ENCODE results near the gene STAM2.

STAM2 gene

DNA sequence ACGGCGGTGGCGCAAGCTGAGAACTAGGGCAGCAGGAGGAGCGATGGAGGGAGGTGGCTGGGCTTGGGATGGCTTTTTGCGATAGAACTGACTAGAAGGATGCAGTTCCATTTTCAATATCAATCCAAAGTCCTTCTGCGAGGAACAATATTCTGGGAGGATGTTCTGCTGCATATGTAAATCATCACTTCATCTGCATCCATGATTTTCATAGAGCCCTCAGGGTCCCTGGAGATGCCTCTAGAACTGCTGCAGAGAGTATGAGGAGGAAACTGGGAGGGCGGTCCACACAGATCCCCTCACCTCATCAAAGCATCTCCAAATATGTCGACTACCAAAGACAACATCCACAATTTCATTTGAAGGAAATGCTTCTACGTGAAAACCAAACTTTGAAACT is 97.5 kb downstream of the STAM2 start:
- DNase-seq (ENCODE audit: extremely low read depth in 1 of 2, low read depth in 1 of 2) = no peak

DNA sequence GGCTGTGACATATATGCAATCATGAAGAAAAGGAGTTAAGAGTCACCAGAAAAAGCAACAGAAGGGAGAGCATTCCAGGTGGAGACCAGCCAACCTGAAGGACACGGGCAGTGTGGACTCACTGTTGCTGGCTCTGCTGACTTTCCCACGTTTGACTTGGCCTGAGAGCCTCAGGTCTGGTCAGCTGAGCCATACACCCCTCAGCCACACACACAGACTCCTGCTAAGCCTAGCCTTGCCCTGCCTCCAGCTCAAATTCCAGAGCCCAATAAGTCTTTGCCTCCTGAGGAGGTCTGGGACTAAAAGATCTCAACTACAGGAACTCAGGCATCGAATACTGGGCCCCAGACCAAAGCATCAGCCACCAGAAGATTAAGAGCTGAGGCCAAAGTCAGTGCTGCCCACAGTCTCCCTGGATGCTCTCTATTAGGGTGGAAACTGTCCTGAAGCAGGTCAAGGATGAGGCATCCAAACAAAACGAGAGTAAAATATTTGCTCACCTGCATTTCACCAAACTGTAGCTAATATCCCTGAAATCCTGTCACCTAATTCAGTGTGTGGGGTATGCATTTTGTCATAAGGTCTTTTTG is 100.0 kb downstream of the STAM2 start:
- no peak for DNase-seq (ENCODE audit: extremely low read depth in 1 of 2, low read depth in 1 of 2)

DNA sequence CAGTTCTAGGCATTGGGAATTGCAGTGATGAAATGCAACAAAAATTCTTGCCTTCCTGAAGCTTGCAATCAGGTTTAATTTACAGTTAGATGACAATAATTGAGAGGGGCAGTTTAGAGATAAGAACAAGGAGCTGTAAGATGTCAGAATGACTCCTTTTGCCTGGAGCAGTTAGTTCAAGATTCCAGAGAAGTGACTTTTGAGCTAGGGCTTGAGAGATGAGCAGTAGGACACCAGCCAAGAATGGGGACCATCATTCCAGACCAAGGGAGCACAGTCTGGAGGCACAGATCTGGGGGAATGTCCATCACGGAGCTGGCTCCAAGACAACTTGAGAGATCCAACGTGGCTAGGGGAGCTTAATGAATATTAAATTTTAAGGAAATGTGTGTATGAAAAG is 103.6 kb downstream of the STAM2 start:
- DNase-seq (ENCODE audit: extremely low read depth in 1 of 2, low read depth in 1 of 2) = no peak

DNA sequence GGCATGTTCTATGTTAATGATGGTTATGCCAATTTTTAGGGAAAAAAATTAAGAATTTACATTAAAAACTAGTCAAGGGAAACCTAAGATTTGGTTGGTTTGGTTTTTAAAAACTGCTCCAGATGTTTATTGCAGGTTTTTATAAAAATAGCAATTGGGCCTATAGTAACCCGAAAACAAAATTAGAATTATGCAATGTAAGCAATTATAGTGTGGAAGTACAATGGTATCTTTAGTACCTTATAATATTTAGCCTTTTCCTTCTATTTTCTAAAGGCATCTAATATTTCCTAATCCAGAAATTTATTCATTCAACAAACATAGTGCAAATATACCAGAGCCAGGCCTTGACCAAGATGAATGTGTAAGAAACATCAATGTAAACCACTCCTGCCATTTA is 104.0 kb downstream of the STAM2 start:
- DNase-seq (ENCODE audit: extremely low read depth in 1 of 2, low read depth in 1 of 2) = no peak

DNA sequence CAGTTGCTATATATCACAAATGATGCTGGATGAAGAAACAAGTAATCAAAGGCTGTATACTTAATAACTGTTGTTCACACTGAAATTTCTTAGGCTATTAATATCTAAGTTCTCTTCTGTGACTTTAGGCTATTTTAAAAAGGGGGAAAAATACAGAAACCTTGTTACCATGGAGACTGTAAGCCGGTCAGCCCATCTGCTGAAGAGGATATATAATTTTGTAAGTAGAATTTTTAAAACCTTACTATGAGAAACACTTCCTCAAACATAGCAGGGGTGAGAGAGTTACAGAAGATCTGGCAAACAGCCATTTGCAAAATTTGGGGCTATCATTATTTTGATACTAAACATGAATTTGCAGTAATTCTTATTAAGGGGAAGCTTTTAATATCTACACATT is 104.5 kb downstream of the STAM2 start:
- no peak for DNase-seq (ENCODE audit: extremely low read depth in 1 of 2, low read depth in 1 of 2)

DNA sequence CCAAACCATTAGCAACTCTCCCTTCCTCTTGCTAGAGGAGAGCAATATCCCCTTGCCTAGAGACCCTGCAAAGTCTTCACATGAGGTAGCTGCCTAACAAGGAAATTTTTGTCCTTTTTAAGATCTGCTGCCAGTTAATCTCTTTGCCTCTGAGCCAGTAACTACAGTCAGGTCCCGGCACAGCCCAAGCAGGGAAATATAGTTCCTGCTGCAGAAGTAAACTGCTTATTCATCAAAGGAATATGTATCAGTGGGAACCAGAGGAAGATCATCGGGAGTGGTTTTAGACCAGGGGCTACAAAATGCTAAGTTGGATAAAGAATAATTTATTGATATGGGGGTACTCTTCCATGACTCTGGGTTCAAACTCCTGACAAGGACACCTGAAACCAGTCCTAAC is 107.3 kb downstream of the STAM2 start:
- no peak for DNase-seq (ENCODE audit: extremely low read depth in 1 of 2, low read depth in 1 of 2)

DNA sequence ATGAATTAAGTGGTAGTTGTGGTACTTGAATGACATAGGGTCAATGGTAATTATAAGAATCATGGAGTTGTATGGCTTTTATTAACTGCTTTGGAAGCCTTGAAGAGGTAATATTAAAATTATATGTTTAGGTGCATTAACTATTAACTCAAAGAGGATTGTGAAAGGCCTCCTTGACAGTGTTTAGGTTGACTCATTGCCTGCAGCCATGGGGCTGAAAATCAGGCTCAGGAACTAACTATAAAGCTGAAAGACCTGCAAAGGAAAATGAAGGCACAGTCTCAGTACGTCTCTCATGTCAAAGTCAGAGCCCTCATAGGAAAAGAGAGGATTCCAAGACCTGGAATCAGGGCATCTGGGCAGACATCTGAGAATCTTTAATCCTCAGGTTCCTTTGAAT is 107.7 kb downstream of the STAM2 start:
- no peak for DNase-seq (ENCODE audit: extremely low read depth in 1 of 2, low read depth in 1 of 2)

Data from stimulated activated CD8-positive, alpha-beta memory T cell treated with anti-CD3 and anti-CD28 coated beads, Interleukin-7, amount 100 ng/mL, for 48 hours (primary cell).